ENCODE data around the gene NTHL1.
"Not testable (repeated sequence)": the region's sequence is repeated elsewhere in the genome, so short reads cannot be mapped to it uniquely, and the experiment has no call there.

NTHL1 gene

GRCh38 chr16:2040041-2040786 is 7.4 kb downstream of the NTHL1 start:
- no peak for DNase-seq

DNA sequence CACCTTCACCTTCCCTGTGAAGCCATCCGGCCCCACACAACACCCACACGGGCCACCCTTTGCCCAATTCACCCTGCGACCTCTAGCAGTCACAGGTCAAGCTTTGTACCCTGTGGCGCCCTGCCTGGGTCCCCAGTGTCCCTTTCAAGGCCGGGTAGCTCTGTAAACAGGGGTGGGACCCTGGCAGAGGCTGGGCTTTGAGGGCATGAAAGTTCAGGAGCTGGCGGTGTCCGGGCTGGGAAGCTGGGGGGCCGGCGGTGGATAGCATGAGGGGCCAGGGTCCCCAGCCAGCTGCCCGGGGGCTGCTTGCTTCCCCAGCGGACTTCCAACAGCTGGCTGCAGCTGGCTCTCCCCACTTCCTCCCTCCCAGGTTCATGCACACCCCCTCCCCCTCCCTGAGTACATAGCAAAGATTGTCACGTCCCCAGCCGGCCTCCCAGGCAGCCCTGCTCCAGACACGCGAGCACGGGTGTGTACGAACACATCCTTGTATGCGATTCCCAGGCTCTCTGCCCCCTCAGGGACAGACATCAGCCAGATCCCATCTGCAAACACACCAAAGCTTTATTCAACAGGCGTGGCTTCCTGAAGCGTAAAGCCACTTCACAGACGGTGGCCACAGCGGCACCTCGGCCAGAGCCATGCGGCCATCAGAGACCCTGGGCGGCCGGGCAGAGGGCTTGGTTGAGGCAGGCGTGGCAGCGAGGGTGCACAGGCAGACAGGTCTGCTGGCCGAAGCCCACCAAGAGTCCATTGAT is 8.2 kb downstream of the NTHL1 start:
- DNase-seq, result no peak

DNA sequence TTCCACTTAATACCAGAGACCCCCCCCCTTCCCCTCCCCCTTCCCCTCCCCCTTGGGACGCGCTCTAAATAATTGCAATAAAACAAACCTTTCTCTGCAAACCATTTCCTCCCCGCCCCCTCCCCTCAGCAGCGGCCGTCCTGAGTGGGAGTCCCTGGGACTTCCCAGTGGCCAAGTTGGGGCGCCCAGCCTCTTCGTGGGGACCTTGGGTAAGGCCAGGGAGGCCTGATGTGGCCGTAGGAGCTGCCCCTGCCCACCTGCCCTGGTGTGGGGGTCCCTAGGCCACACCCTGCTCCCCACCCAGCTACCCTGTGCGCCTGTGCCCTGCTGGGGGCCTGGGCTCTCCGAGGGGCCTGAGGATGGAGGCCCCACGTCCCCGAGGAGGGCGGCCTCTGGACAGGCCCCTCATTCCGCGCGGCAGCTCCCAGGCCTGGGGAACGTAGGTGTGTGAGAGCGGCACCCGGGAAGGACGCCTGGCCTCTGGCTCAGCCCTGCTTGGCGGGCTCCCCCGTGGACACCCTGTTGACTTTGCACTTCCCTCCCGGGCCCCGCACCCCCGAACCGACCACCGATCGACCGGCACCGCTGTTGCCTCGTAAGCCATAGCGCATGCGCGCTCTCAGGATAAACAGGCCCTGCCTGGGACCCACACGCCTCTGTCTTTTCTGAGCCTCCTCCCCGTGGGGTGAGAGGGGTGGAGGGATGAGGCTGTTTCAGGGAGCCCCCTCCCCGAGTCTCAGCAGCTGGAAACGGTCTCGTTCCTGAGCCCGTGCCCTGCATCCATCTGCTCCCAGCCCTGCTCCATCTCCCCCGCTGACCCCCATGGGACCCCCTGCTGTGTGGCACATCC is 9.0 kb downstream of the NTHL1 start:
- no peak for DNase-seq

DNA sequence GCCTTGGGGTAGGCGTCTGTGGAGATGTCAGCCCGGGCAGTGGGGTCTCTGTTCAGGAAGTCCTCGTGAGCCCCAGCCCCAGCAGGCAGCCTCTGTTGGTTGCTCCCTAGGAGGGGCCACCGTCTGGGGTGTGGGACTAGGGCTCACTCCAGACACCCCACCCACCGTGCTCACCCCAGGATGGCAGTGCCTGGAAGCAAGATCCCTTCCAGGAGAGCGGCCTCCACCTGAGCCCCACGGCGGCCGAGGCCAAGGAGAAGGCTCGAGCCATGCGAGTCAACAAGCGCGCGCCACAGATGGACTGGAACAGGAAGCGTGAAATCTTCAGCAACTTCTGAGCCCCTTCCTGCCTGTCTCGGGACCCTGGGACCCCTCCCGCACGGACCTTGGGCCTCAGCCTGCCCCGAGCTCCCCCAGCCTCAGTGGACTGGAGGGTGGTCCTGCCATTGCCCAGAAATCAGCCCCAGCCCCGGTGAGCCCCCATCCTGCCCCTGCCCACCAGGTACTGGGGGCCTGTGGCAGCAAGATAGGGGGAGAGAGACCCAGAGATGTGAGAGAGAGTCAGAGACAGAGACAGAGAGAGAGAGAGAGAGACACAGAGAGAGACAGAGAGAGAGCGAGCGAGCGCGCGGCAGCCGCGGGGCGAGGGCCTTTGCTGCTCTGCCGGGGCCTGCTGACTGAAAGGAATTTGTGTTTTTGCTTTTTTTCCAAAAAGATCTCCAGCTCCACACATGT is 9.8 kb downstream of the NTHL1 start:
- no peak for DNase-seq

DNA sequence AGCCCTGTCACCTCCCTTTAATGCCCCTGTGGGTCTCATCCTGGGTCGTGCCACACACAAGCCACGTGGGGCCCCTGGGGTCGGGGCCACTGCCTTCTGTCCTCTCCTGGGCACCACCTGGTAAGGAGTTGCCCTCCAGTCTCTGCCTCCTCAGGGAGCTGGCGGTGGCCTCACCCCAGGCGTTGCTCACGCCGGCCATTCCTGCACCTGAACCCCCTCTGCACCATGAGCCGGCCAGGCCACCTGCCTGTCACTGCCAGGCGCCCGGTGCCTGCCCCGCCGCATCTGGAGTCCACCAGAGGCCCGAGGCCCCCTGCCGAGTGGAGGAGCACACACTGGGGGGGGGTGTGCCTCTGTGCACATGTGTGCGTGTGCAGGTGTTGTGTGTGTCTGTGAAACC is 10.5 kb downstream of the NTHL1 start:
- DNase-seq, result no peak

- no peak for DNase-seq
Observed at GRCh38 chr16:2036200-2036966, 11.3 kb downstream of the NTHL1 start.

DNA sequence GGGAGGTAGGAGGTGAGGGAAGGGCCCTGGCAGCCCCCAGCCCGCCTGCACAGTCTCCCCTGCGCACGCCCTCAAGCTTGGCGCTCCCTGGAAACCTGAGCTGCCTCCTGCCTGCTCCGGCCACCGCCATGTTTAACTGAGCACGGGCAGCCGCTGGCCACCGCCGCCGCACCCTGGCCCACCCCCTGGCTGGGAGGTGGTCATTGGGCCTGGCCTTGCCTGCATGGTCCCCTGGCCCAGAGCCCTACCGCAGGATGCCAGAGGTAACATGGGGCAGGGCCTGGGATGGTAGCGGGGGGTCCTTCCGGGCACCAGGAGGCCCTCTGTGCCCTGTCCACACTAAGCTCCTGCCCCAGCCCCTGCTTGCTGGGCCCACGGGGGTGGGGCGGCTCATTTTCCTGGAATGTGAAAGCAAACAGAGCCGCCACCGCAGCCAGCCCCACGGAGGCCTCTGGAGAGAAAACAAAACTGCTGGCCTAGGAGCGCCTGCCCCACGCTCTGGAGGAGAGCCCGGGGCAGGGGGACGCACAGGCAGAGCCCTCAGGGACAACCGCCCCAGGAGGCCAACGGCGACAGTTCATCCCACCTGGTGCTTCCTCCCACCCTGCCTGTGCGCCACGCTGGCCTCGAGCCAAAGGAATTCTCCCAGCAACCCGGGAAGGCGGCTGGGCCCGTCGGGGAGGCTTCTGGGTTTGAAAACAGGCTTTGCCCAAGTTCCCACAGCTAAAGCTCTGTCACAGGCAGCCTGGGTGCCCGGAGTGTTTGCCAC is 12.0 kb downstream of the NTHL1 start:
- peak; percentile 84 for DNase-seq

- no peak for DNase-seq
Observed at GRCh38 chr16:2034696-2035430, 12.8 kb downstream of the NTHL1 start.

GRCh38 chr16:2033909-2034695 is 13.5 kb downstream of the NTHL1 start:
- DNase-seq, result not testable (repeated sequence)

DNA sequence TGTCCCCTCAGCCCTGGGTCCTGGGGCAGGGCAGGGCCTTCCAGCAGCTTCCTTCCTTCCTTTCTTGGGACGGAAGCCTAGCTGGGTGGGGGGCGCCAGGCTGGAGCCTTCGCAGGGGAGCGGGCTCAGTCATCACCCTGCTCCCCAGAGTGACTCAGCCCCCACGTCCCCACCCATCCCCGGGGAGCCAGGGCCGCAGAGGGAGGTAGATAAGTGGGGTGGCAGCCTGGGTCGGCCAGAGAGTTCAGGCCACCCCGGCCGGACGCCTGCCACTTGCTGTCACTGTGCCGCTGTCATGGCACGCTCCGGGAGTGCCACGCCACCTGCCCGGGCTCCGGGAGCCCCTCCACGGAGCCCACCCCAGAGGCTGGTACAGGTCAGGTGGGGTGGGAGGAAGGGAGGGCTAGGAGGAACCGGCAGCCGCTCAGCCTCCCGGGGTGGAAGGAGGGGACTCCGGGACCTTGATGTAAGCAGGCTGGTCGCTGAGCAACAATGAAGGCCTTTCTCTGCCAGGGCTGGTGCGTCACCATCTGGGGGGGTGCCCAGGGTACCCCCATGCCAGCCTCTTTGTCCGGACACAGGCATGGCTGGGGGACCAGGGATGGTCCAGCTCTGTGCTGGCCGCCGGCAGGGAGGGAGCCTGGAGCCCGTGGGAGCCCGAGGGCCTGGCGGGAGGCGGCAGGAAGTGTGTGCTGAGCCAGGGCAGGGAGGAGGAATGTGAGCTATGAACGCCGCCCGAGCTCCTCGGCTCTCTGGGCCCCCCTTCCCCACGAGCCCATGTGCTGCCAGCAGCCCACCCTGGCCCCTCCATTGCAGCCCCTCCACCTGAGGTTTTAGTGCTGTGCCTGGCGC is 14.4 kb downstream of the NTHL1 start:
- peak; percentile 57 for DNase-seq

DNA sequence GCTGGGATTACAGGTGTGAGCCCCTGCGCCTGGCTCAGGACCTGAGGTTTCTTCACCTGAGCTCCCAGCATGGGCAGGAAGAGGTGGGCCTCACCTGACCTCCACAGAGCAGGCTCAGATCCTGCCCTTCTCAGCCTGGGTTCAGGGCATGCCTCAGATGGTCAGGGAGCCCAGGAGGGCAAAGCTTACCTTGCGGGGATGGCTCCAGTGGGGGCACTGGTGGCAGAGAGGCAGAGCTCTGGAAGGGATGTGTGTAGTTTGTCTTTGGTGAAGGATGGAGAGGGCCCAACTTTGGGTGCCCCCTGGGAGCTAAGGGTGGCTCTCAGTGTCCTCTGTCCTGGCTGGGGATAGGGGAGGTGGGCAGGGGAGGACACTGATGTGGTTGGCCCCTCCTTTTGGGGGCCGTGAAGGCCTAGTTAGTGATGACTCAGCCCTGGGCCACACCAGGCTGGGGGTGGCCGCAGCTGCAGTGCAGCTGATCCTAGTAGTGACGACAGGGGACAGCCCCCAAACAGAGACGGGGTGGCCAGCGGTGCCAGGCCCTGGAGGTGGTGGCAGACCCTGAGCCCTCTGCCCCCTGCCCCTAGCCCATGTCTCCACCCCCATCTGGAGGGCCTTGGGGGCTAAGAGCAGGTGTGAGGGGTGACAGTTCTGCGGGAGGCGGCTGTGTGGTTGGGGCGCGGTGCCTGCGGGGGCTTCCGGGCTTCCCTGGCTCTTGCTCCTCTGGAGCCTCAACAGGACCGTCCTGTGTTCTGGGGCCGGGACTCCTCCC is 15.2 kb downstream of the NTHL1 start:
- no peak for DNase-seq

DNA sequence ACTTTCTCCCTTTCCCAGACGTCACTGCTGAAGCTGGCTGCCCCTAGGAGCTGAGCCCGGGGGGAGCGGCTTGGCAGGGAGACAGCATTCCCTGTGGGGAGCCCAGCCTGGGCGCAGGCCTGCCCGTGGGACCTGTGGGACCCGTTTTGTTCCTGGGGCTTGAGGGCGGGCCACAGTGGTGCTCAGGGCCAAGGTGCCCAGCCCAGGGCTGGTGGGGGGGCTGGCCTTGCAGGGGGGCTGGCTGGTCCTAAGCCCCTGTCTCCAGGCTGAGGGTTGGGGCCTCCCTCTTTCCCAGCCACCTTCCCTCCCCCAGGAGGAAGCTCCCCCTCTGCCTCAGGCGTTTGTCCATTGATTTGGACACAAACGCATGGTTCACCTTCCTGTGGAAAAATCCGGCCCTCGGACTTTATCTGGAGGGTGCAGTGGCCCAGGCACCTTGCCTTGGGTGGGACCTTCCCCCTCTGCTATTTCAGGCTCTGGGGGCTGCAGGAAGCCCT is 16.5 kb downstream of the NTHL1 start:
- DNase-seq, result no peak

GRCh38 chr16:2030036-2030435 is 17.6 kb downstream of the NTHL1 start:
- DNase-seq, result no peak

GRCh38 chr16:2029350-2029749 is 18.3 kb downstream of the NTHL1 start:
- no peak for DNase-seq

- DNase-seq, result no peak
Observed at GRCh38 chr16:2028620-2029220, 18.9 kb downstream of the NTHL1 start.

DNA sequence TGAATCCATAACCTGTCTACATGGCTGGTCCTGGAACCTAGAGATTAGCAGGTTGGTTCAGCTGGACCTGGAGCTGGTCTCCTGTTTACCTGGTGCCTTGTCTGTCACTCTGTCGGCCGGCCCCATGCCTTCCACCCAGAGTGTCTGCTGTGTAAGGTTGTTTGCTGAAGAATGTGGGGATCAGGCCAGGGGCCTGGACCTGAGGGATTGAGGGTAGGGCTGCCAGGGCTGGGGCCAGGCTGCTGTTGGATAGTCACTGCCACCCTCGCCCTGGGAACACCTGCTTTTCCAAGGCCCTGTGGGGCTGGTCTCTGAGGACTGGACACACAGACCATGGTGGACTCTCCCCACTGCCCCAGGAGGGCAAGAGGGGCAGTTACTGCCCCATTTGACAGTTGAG is 19.5 kb downstream of the NTHL1 start:
- DNase-seq, result no peak
